Tibial nerve (tissue), 3 donors: Measurements from ENCODE around the gene SCN8A.

Experiments
- POLR2A ChIP-seq, 2 donors: fragments of 450-650 bp; IDR thresholded peaks; one replicate each; pipeline ENCODE4 v1.6.1; 2017; ENCODE audit warnings: antibody characterized with exemption in 2 of 2, mild to moderate bottlenecking in 2 of 2, moderate library complexity in 2 of 2
- TF ChIP-seq, protein P1 (sequence below), 5 experiments: fragments of 200-600 bp in 3 of 5; fragments of 450-650 bp in 2 of 5; sonication (generic) in 3 of 5; IDR thresholded peaks; one replicate each; pipeline ENCODE4 v1.5.1; 2016 to 2019; ENCODE audit warnings: antibody characterized with exemption in 5 of 5, mild to moderate bottlenecking in 3 of 5, moderate library complexity in 2 of 5

DNA sequence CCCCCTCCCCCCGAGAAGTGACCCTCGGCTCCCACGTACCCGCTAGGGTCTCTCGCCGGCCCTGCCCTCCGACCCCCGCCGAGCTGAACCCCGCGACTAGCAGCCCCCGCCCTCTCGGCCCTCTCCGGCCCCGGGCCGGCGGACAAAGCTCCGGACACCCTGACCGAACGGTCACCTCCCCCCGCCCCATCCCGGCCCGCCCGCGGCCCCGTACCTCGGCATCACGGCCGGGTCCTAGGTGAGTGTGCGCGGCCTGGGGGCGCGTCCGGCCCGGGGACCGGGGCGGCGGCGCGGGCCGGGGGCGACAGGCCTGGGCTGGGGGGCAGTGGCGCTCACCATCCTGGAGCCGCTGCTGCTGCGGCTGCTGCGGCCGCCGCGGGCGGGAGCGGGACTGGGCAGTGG, 257.3 kb downstream of the SCN8A start, which contains the start of gene FIGNL2:
- TF ChIP-seq, protein P1, sequence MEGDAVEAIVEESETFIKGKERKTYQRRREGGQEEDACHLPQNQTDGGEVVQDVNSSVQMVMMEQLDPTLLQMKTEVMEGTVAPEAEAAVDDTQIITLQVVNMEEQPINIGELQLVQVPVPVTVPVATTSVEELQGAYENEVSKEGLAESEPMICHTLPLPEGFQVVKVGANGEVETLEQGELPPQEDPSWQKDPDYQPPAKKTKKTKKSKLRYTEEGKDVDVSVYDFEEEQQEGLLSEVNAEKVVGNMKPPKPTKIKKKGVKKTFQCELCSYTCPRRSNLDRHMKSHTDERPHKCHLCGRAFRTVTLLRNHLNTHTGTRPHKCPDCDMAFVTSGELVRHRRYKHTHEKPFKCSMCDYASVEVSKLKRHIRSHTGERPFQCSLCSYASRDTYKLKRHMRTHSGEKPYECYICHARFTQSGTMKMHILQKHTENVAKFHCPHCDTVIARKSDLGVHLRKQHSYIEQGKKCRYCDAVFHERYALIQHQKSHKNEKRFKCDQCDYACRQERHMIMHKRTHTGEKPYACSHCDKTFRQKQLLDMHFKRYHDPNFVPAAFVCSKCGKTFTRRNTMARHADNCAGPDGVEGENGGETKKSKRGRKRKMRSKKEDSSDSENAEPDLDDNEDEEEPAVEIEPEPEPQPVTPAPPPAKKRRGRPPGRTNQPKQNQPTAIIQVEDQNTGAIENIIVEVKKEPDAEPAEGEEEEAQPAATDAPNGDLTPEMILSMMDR (IDR thresholded peaks at IDR 0.05), result no peak
- TF ChIP-seq POLR2A (IDR thresholded peaks at IDR 0.05), result no peak
